ENCODE results near the gene PRRG4.

PRRG4 gene

GRCh38 chr11:32847511-32847910 is 17.8 kb downstream of the PRRG4 start:
- Mint-ChIP-seq H3K27me3 (ENCODE audit: low read depth, poor library complexity) (peaks cover 8% of the 10 kb centered on the region), H3K4me1 (no peaks in the 10 kb centered on the region), H3K9me3 (no peaks in the 10 kb centered on the region), H3K27ac (no peak overlapping the region), H3K36me3 (ENCODE audit: low read depth) (no peaks in the 10 kb centered on the region), H3K4me3 (no peak overlapping the region)
- no peak for DNase-seq
- no peak for TF ChIP-seq CTCF (IDR thresholded peaks at IDR 0.05)

GRCh38 chr11:32849761-32850160 is 20.0 kb downstream of the PRRG4 start:
- Mint-ChIP-seq H3K36me3 (ENCODE audit: low read depth) (no peaks in the 10 kb centered on the region), H3K4me1 (no peaks in the 10 kb centered on the region), H3K27me3 (ENCODE audit: low read depth, poor library complexity) (peaks cover 18% of the 10 kb centered on the region), H3K9me3 (no peaks in the 10 kb centered on the region), H3K4me3 (no peak overlapping the region), H3K27ac (no peak overlapping the region)
- no peak for DNase-seq
- no peak for TF ChIP-seq CTCF (IDR thresholded peaks at IDR 0.05)

- Mint-ChIP-seq H3K4me1 (no peaks in the 10 kb centered on the region), H3K9me3 (no peaks in the 10 kb centered on the region), H3K27ac (no peak overlapping the region), H3K36me3 (ENCODE audit: low read depth) (no peaks in the 10 kb centered on the region), H3K27me3 (ENCODE audit: low read depth, poor library complexity) (peaks cover 19% of the 10 kb centered on the region), H3K4me3 (no peak overlapping the region)
- TF ChIP-seq CTCF (IDR thresholded peaks at IDR 0.05) = no peak
- no peak for DNase-seq
Measured at GRCh38 chr11:32851251-32851650, 21.5 kb downstream of the PRRG4 start.

- Mint-ChIP-seq H3K27ac (no peak overlapping the region), H3K36me3 (ENCODE audit: low read depth) (no peaks in the 10 kb centered on the region), H3K4me3 (no peak overlapping the region), H3K27me3 (ENCODE audit: low read depth, poor library complexity) (peaks cover 22% of the 10 kb centered on the region), H3K9me3 (no peaks in the 10 kb centered on the region), H3K4me1 (no peaks in the 10 kb centered on the region)
- TF ChIP-seq CTCF (IDR thresholded peaks at IDR 0.05) = no peak
- no peak for DNase-seq
Measured at GRCh38 chr11:32852207-32852606, 22.5 kb downstream of the PRRG4 start.

GRCh38 chr11:32855601-32856000 is 25.9 kb downstream of the PRRG4 start:
- Mint-ChIP-seq H3K27me3 (ENCODE audit: low read depth, poor library complexity) (peaks cover 17% of the 10 kb centered on the region), H3K4me3 (no peak overlapping the region), H3K4me1 (no peaks in the 10 kb centered on the region), H3K36me3 (ENCODE audit: low read depth) (no peaks in the 10 kb centered on the region), H3K9me3 (no peaks in the 10 kb centered on the region), H3K27ac (no peak overlapping the region)
- no peak for DNase-seq
- TF ChIP-seq CTCF (IDR thresholded peaks at IDR 0.05) = no peak

GRCh38 chr11:32858731-32859130 is 29.0 kb downstream of the PRRG4 start:
- no peak overlapping the region for H3K4me3 Mint-ChIP-seq
- no peaks in the 10 kb centered on the region for H3K9me3 Mint-ChIP-seq
- H3K36me3 Mint-ChIP-seq (ENCODE audit: low read depth) = no peaks in the 10 kb centered on the region
- peaks cover 16% of the 10 kb centered on the region for H3K27me3 Mint-ChIP-seq (ENCODE audit: low read depth, poor library complexity)
- TF ChIP-seq CTCF (IDR thresholded peaks at IDR 0.05) = no peak
- no peak for DNase-seq
- no peaks in the 10 kb centered on the region for H3K4me1 Mint-ChIP-seq
- H3K27ac Mint-ChIP-seq = no peak overlapping the region
